NCI-H187 (cell line): Measurements from ENCODE around the gene RBM28.

ENCODE experiments used
- DNase-seq, 2 experiments: peaks; one replicate each; lab custom pipeline; 2025; lab: John Stamatoyannopoulos, UW

Gene RBM28

DNA sequence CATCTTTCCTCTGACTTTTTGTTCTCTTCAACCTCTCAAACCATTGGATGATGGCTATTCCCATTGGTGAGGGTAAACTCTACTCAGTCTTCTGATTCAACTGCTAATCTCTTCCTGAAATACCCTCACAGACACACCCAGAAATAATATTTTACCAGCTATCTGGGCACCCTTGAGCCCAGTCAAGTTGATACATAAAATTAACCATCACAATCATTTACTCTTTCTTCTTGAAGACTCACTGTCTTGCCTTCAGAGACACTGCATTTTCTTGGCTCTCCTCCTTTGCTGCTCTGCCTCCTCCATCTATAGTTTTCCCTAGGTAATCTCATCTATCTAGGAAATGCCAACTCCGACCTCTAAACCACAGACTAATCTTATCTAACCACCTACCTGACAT is 30.3 kb upstream of the RBM28 start:
- DNase-seq, result no peak

DNA sequence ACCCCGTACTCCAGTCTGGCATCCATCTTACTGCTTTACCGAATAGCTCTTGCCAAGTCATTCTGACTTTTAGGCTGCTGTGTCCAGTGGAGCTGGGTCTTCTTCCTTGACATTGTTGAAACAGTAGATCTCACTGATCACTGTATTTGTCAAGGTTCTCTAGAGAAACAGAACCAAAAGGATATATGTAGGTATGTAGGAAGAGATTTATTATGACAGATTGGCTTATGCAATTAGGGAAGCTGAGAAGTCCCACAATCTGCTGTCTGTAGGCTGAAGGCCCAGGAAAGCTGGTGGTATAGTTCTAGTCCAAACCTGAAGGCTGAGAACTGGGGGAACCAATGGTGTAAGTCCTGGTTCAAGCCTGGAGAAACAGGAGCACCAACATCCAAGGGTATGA is 29.9 kb upstream of the RBM28 start:
- no peak for DNase-seq

DNA sequence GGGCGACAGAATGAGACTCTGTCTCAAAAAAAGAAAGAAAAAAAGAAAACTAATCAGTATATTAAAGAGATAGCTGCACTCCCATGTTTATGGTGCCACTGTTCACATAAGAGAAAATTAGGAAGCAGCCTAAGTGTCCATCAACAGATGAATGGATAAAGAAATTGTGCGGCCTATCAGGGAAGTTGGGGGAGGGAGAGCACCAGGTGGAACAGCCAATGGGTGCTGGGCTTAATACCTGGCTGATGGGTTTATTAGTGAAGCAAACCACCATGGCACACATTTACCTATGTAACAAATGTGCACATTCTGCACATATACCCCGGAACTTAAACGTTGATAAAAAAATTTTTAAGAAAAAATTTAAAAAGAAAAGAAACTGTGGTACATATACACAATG is 26.8 kb upstream of the RBM28 start:
- no peak for DNase-seq

GRCh38 chr7:128366986-128367385 is 23.3 kb upstream of the RBM28 start:
- no peak for DNase-seq

GRCh38 chr7:128366300-128366699 is 22.6 kb upstream of the RBM28 start:
- no peak for DNase-seq

DNA sequence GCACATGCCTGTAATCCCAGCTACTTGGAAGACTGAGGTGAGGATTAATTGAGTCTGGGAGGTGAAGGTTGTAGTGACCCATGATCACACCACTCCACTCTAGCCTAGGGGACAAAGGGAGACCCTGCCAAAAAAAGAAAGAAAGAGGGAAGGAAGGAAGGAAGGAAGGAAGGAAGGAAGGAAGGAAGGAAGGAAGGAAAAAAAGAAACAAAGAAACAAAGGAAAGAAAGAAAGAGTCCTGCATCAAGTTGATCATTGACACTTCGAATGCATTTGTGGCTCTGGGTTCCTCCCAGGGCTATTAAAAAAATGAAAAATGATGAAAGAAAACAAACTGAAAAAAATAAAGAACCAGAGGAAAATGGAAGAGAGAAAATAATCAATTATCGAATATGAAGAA is 21.7 kb upstream of the RBM28 start:
- no peak for DNase-seq

GRCh38 chr7:128364166-128364870 is 20.6 kb upstream of the RBM28 start:
- DNase-seq, result no peak

GRCh38 chr7:128363261-128363721 is 19.6 kb upstream of the RBM28 start:
- no peak for DNase-seq

DNA sequence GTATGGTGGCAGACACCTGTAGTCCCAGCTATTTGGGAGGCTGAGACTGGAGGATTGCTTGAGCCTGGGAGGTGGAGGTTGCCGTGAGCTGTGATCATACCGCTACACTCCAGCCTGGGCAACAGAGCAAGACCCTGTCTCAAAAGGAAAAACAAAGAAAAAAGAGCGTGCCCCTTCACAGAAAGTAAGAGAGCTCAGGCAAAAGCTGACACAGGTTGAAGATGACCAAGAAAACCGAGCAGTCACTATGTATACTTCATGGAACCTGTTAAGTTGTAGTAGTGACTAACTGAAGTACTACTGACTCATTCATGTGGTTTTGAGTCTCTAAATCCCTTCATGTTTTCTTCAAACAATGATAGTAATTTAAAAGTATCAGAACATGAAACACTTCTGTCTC is 19.0 kb upstream of the RBM28 start:
- DNase-seq, result no peak

GRCh38 chr7:128361411-128362379 is 18.0 kb upstream of the RBM28 start, which contains the start of gene PRRT4:
TSS of gene PRRT4 (minus strand) at chr7:128361690.
- no peak for DNase-seq

DNA sequence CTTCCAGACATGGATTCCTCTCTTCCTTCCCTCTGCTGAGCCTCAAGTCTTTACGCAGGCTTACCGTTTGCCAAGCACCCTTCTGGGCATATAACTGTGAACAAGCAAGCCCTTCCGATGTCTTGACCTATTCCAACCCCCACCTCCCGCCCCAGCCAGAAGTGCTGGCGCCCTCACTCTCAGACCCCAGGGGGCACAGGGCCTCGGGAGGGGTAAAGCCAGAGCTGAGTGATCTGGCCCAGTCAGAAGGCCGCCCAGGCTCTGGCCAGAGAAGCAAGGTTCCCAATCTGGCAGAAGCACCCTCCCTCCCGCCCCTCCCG is 16.6 kb upstream of the RBM28 start:
- no peak for DNase-seq

DNA sequence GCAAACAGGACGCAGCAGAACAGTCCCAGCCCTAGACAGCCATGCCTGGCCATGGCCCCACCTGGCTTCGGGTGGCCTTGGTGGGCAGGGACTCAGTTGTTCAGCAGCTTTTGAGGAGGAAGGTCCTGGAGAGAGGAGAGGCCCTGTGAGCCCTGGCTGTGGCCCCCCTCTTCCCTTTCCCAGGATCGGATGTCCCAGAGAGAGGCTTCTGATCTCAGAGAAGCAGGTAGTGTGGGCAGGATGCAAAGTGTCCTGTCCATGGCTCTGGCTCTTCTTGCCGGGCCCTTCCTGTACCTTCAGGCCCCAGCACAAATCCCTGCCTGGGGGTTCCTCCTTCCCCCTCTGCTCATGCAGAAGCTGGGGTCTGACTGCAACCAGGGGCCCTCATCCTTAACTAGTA is 16.2 kb upstream of the RBM28 start:
- DNase-seq, result no peak

- DNase-seq, result no peak
Measured at GRCh38 chr7:128359336-128359735, 15.6 kb upstream of the RBM28 start.

- no peak for DNase-seq
Measured at GRCh38 chr7:128358233-128358632, 14.5 kb upstream of the RBM28 start.

DNA sequence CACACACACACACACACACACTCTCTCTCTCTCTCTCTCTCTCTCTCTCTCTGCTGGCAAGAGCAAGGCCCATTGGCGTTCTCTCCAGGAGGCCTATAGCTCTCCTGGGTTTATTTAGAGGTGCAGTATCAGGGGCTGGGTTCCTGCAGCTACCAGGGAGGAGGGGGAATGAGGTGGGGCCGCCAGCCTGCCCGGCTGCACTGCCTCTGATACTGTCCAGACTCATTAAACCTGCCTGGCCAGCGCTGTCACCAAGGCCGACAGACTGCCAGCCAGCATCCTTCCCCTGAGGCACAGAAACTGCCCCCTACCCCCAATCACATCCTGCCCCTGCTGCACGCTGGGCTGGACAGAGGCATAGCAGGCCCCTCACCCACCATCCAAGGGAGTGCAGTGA is 13.5 kb upstream of the RBM28 start:
- DNase-seq, result no peak

DNA sequence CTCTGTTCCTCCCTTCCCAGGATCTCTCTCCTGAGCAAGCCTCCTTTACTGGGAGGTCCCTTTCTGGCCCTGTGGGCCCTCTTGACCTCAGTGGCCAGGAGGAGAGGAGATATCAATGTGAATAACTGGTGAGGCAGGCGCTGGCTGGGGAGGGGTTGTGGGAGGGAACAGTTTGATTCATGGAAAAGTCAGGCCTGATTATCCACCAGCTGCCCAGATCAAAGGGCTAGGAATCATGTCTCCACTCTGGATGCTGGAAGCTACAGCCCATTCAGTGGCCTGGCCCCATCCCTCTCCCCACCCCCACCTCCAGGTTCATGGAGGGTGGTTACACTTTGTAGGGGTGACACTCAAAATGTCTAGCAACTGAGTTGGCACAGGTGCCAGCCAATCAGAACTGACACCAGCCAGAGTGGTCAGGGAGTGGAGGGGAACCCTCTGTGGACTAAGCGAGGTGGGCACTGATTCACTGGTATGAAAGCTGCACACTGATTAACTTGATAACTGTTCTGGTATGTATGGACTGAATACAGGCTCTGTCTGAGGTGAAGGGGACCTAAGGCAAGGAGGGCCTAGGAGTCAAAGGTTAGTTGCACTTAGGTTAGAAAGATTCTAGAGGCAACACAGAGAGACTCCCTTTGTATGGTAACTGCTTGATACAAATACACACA is 13.0 kb upstream of the RBM28 start:
- no peak for DNase-seq

GRCh38 chr7:128353610-128354009 is 9.9 kb upstream of the RBM28 start:
- no peak for DNase-seq

DNA sequence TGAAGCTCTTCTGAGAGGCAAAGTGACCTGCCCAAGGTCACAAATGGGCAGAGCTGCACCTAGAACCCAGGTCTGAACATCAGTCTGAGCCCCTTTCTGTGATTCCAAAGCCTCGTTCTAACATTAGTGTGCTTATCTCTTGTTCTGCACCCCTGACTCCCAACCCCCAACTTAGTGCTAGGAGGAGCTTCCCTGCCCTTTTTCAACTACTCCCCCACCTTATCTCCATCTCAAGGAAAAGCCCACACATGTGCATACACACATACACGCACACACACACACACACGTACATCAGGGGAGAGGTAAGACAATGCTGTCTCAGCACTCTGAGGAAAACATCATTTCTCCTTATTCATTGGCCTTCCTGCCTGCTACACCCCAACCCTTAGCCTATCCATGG is 9.5 kb upstream of the RBM28 start:
- DNase-seq, result no peak

DNA sequence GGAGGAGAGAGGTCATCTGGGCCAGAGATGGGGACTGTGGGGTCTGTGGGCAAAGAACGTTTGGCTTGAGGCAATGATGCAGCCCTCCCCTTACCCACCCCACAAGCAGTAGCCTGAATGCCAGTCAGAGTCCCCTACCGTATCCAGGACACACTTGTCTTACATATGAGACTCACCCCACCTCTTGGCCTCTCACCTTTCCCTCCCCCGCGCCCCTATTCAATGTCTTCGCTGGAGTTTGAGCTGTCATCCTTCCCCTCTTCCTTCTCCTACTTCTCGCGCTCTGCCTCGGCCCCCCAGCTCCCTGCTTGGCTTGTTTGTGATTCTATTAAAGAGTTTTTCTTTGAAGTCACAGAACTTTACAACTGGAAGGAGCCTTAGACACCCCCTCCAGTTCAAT is 8.9 kb upstream of the RBM28 start:
- no peak for DNase-seq

GRCh38 chr7:128352153-128352537 is 8.4 kb upstream of the RBM28 start:
- DNase-seq, result no peak

GRCh38 chr7:128351296-128352152 is 7.8 kb upstream of the RBM28 start:
- DNase-seq, result no peak
